Measurements from ENCODE around the gene LSM14A. TPM values are rescaled to one million over a fixed set of nuclear protein-coding genes. Genes with fewer than 3 reads are reported as not detected.

LSM14A gene
- total and polyA plus RNA-seq, 2 of the 8 experiments (the other 6 are each of a cell fraction or from before 2014, with no cell fraction given) = 117 to 195 TPM

GRCh38 chr19:34217952-34218817 is 45.9 kb downstream of the LSM14A start:
- no peak overlapping the region for H2AK5ac ChIP-seq (ENCODE audit: low read depth, low read length)
- H3K79me1 ChIP-seq (ENCODE audit: low read depth, low read length) = peaks cover 3% of the 10 kb centered on the region; the same call in 1 of the 2 replicates
- H3K18ac ChIP-seq (ENCODE audit: extremely low read depth, low read length) = no peak overlapping the region
- no peak overlapping the region for H4K5ac ChIP-seq (ENCODE audit: insufficient read length, low read depth, low read length)
- no peaks in the 10 kb centered on the region for H3K9me3 ChIP-seq (ENCODE audit: insufficient read depth in 2 of 2, low read depth in 1 of 2, low read length in 1 of 2)
- no peak overlapping the region for H3K14ac ChIP-seq (ENCODE audit: insufficient read length)
- WGBS, 2 experiments (ENCODE audit: extremely low coverage in 1 of 2, insufficient coverage in 1 of 2, insufficient read length in 1 of 2, insufficient replicate concordance in 2 of 2, low coverage in 1 of 2, low lambda C conversion rate in 2 of 2, missing lambda C conversion rate in 1 of 2) = 88% methylated on average over 17 of the region's 18 CpGs; no CpG with 5 or more reads in 1 of the 2 experiments
- no peak overlapping the region for H3K4me2 ChIP-seq (ENCODE audit: insufficient read depth in 1 of 2, low read depth in 2 of 2, low read length in 2 of 2)
- no peak overlapping the region for H2BK15ac ChIP-seq (ENCODE audit: low read length)
- H2AFZ ChIP-seq (ENCODE audit: low read length) = no peak overlapping the region
- H3K4me3 ChIP-seq (ENCODE audit: extremely low read depth in 1 of 4, insufficient read depth in 2 of 4, low read depth in 3 of 4, low read length in 4 of 4) = no peak overlapping the region
- H4K20me1 ChIP-seq (replicated peaks in 1 of 2; ENCODE audit: control insufficient read depth in 1 of 2, insufficient read depth in 2 of 2, low read length in 2 of 2) = no peaks in the 10 kb centered on the region
- no peaks in the 10 kb centered on the region for H3K27me3 ChIP-seq (replicated peaks in 1 of 4; ENCODE audit: control insufficient read depth in 3 of 4, extremely low read depth in 1 of 4, insufficient read depth in 3 of 4, low read length in 3 of 4)
- no peak overlapping the region for H2BK120ac ChIP-seq (replicated peaks; ENCODE audit: low read depth, low read length)
- no peak overlapping the region for H2BK5ac ChIP-seq (ENCODE audit: low read depth, low read length)
- DNase-seq (ENCODE audit: low read depth in 1 of 2, low spot score in 2 of 2) = no peak
- no peaks in the 10 kb centered on the region; a peak in 1 of 7 replicates for H3K4me1 ChIP-seq (replicated peaks in 1 of 4; ENCODE audit: control insufficient read depth in 3 of 4, insufficient read depth in 4 of 4, low read length in 3 of 4)
- no peak overlapping the region for H4K91ac ChIP-seq (replicated peaks; ENCODE audit: insufficient read length, low read length)
- H3K23me2 ChIP-seq (ENCODE audit: low read depth, low read length) = no peaks in the 10 kb centered on the region
- no peak overlapping the region for H2BK20ac ChIP-seq (ENCODE audit: low read length)
- H3K9ac ChIP-seq (replicated peaks in 1 of 4; ENCODE audit: extremely low read depth in 1 of 4, low read depth in 3 of 4, low read length in 3 of 4) = no peak overlapping the region
- CTCF ChIA-PET (ENCODE audit: partially characterized antibody) = interaction anchor here (0.6 to 2.7 kb wide), 4 partner anchors 9 to 957 kb away, joined by 3 to 8 read pairs (median 4); no protein-coding TSS in a partner anchor
- no peak for FAIRE-seq
- peaks cover 16 to 56% (median 42%) of the 10 kb centered on the region in 4 experiments for H3K36me3 ChIP-seq (ENCODE audit: control insufficient read depth in 2 of 4, insufficient read depth in 4 of 4, low read length in 3 of 4)
- H3K56ac ChIP-seq (replicated peaks; ENCODE audit: insufficient read length, low read depth, low read length) = no peak overlapping the region
- no peak overlapping the region for H4K8ac ChIP-seq (ENCODE audit: extremely low read depth, insufficient read depth, low read length)
- POLR2A ChIA-PET (ENCODE audit: partially characterized antibody) = interaction anchor here (0.6 to 1.2 kb wide), 3 partner anchors 10 to 1544 kb away, joined by 3 read pairs; no protein-coding TSS in a partner anchor
- no peak overlapping the region for H2BK12ac ChIP-seq (ENCODE audit: low read depth, low read length)
- H3K23ac ChIP-seq (ENCODE audit: insufficient read length) = no peak overlapping the region
- no peak overlapping the region for H3K27ac ChIP-seq (ENCODE audit: low read depth, low read length)
- H3K79me2 ChIP-seq (ENCODE audit: control insufficient read depth in 1 of 2, insufficient read depth in 2 of 2, low read length in 2 of 2) = peaks cover 0 to 3% of the 10 kb centered on the region in 2 experiments; a peak in 1 of 4 replicates
- H3K4ac ChIP-seq (replicated peaks; ENCODE audit: insufficient read length, low read depth, low read length) = no peak overlapping the region
- no peak for TF ChIP-seq HDAC2 (IDR thresholded peaks at IDR 0.05; ENCODE audit: borderline replicate concordance in 1 of 2, low read depth in 2 of 2, low read length in 2 of 2)
- no peak for TF ChIP-seq CTCF (IDR thresholded peaks at IDR 0.05; ENCODE audit: control extremely low read depth in 1 of 3, insufficient read depth in 1 of 3, low read depth in 1 of 3, low read length in 3 of 3)
- TF ChIP-seq GTF2F1 (IDR thresholded peaks at IDR 0.05; ENCODE audit: borderline replicate concordance, low read depth, low read length) = no peak
- no peak for TF ChIP-seq SIX5 (IDR thresholded peaks at IDR 0.05; ENCODE audit: low read depth, low read length)
- no peak for TF ChIP-seq MAFK (IDR thresholded peaks at IDR 0.05; ENCODE audit: low read depth, low read length)
- no peak for TF ChIP-seq SP2 (IDR thresholded peaks at IDR 0.05; ENCODE audit: low read length)
- no peak for TF ChIP-seq JUN (IDR thresholded peaks at IDR 0.05; ENCODE audit: low read depth, low read length)
- no peak for TF ChIP-seq KDM5A (IDR thresholded peaks at IDR 0.05; ENCODE audit: low read length)
- TF ChIP-seq RFX5 (IDR thresholded peaks at IDR 0.05; ENCODE audit: borderline replicate concordance, low read depth, low read length) = no peak
